Stimulated activated CD8-positive, alpha-beta memory T cell treated with anti-CD3 and anti-CD28 coated beads, Interleukin-2, amount 100 ng/mL, for 1 hour (primary cell): ENCODE measurements around the gene MT1G.
"Not testable (repeated sequence)": the region's sequence is repeated elsewhere in the genome, so short reads cannot be mapped to it uniquely, and the experiment has no call there.

Source experiments
- DNase-seq, 2 donors: peaks; one replicate each; pipeline ENCODE4 v3.0.0-alpha.2; 2020; ENCODE audit warnings: low read depth in 2 of 2

The MT1G gene

GRCh38 chr16:56684926-56685590 lies 17.2 kb upstream of the MT1G start:
- DNase-seq: no peak

GRCh38 chr16:56684256-56684925 lies 16.5 kb upstream of the MT1G start:
- DNase-seq: no peak

GRCh38 chr16:56683424-56684172 lies 15.7 kb upstream of the MT1G start:
- no peak for DNase-seq

- no peak for DNase-seq
Observed at GRCh38 chr16:56682703-56683397, 15.0 kb upstream of the MT1G start.

- DNase-seq: peak; percentile 68 to 79
Observed at GRCh38 chr16:56681939-56682702, 14.3 kb upstream of the MT1G start, which contains the start of gene MT1X. MT1X (plus strand) TSS chr16:56682470; CDS start chr16:56682541, 71 bp downstream.

- DNase-seq: no peak
Observed at GRCh38 chr16:56679818-56680217, 12.0 kb upstream of the MT1G start.

GRCh38 chr16:56679078-56679730 lies 11.3 kb upstream of the MT1G start:
- DNase-seq: no peak

- no peak for DNase-seq
Observed at GRCh38 chr16:56677474-56677873, 9.6 kb upstream of the MT1G start.

GRCh38 chr16:56675685-56676210 lies 7.9 kb upstream of the MT1G start:
- no peak for DNase-seq

- not testable (repeated sequence) for DNase-seq
Observed at GRCh38 chr16:56674570-56674969, 6.7 kb upstream of the MT1G start.

GRCh38 chr16:56673921-56674320 lies 6.1 kb upstream of the MT1G start:
- DNase-seq: no peak

GRCh38 chr16:56672761-56673536 lies 5.1 kb upstream of the MT1G start:
- no peak for DNase-seq

- DNase-seq: not testable (repeated sequence)
Observed at GRCh38 chr16:56672171-56672570, 4.3 kb upstream of the MT1G start.

- DNase-seq: not testable (repeated sequence)
Observed at GRCh38 chr16:56671691-56672090, 3.8 kb upstream of the MT1G start.

- no peak for DNase-seq
Observed at GRCh38 chr16:56670620-56670934, 2.7 kb upstream of the MT1G start.

GRCh38 chr16:56669840-56670619 lies 2.2 kb upstream of the MT1G start:
- DNase-seq: no peak

- no peak for DNase-seq
Observed at GRCh38 chr16:56669005-56669839, 1.4 kb upstream of the MT1G start, which contains the start of gene MT1H. MT1H (plus strand) TSS chr16:56669814; CDS start chr16:56669885, 71 bp downstream.
